ENCODE data around the gene HIC2.
"Not testable (repeated sequence)": the region's sequence is repeated elsewhere in the genome, so short reads cannot be mapped to it uniquely, and the experiment has no call there.

Gene HIC2

GRCh38 chr22:21498489-21498888, 81.3 kb downstream of the HIC2 start:
- not testable (repeated sequence) for DNase-seq

GRCh38 chr22:21499623-21500506, 82.7 kb downstream of the HIC2 start:
- not testable (repeated sequence) for DNase-seq
